Esophagus squamous epithelium (tissue), 5 donors: Measurements from ENCODE around the gene CENPN. TPM values are rescaled to one million over a fixed set of nuclear protein-coding genes. Genes with fewer than 3 reads are reported as not detected.

Experiments used
- DNase-seq: peaks from one replicate; lab custom pipeline; 2025; lab: John Stamatoyannopoulos, UW
- H3K27ac ChIP-seq, 4 donors: fragments of 200-600 bp; sonication (generic); one replicate each; pipeline ENCODE4 v1.5.1; 2016 to 2019; ENCODE audit warnings: mild to moderate bottlenecking in 1 of 4
- H3K27me3 ChIP-seq, 4 donors: fragments of 200-600 bp; sonication (generic); 1 replicate in 3 of 4; 2 replicates in 1 of 4; pipeline versions ENCODE4 v1.5.1 to v1.6.0; 2017 to 2021; ENCODE audit warnings: antibody characterized with exemption in 1 of 4
- H3K36me3 ChIP-seq, 3 donors: fragments of 200-600 bp; sonication (generic); one replicate each; pipeline ENCODE4 v1.5.1; 2016 to 2019
- H3K4me1 ChIP-seq, 3 donors: fragments of 200-600 bp; sonication (generic); one replicate each; pipeline ENCODE4 v1.5.1; 2017 to 2019
- H3K4me3 ChIP-seq, 4 donors: fragments of 200-600 bp; sonication (generic); 1 replicate in 3 of 4; 2 replicates in 1 of 4; pipeline ENCODE4 v1.5.1; 2016 to 2019; ENCODE audit warnings: mild to moderate bottlenecking in 2 of 4, moderate library complexity in 1 of 4
- H3K9me3 ChIP-seq, 3 donors: fragments of 200-600 bp; sonication (generic); one replicate each; pipeline ENCODE4 v1.5.1; 2016 to 2019
- CTCF ChIP-seq, 6 experiments: fragments of 450-650 bp in 4 of 6; fragments of 200-600 bp in 2 of 6; sonication (generic) in 2 of 6; IDR thresholded peaks; one replicate each; pipeline ENCODE4 v1.5.1; 2016 to 2019; ENCODE audit warnings: antibody characterized with exemption in 6 of 6, mild to moderate bottlenecking in 4 of 6, moderate library complexity in 4 of 6
- POLR2A ChIP-seq, 4 donors: fragments of 450-650 bp; IDR thresholded peaks; one replicate each; pipeline ENCODE4 v1.6.1; 2017; ENCODE audit warnings: antibody characterized with exemption in 4 of 4, mild to moderate bottlenecking in 4 of 4, moderate library complexity in 3 of 4
- WGBS, 2 donors: methylation state at CpG; one replicate each; pipeline ENCODE4 v1.1.5; 2018; 5-methylcytosine and 5-hydroxymethylcytosine counted together
- intact Hi-C: fragments of 100-400 bp; cut with DNase I; formaldehyde crosslinking; loops from one replicate; pipeline ENCODE4 v1.15.0; 2022
- total RNA-seq, 4 donors: library from RNA; depleted of rRNA; stranded (reverse); fragments of >200 nt; gene quantifications; one replicate each; pipeline ENCODE4 v1.1.0, GENCODE V29; 2016
- donor health status: DM: yes; HTN: yes; CAD: no.

CENPN gene
- total RNA-seq, 4 donors from 2014 or later: 5.3 to 20.4 (median 16.1) TPM

GRCh38 chr16:80973991-80974390, 33.0 kb upstream of the CENPN start:
- no peak for TF ChIP-seq POLR2A (IDR thresholded peaks at IDR 0.05)
- TF ChIP-seq CTCF (IDR thresholded peaks at IDR 0.05): no peak
- WGBS, 2 donors: 79 to 81% methylated on average over 3 of the region's 4 CpGs
- DNase-seq: no peak
- H3K4me1 ChIP-seq: peaks cover 0 to 4% (median 0%) of the 10 kb centered on the region in 3 donors
- peaks cover 0 to 52% (median 0%) of the 10 kb centered on the region in 3 donors for H3K36me3 ChIP-seq
- H3K27me3 ChIP-seq: no peaks in the 10 kb centered on the region
- H3K27ac ChIP-seq: no peak overlapping the region
- H3K9me3 ChIP-seq: no peaks in the 10 kb centered on the region
- no peak overlapping the region for H3K4me3 ChIP-seq
- intact Hi-C loops: no loop called here

GRCh38 chr16:80974649-80975376, 32.2 kb upstream of the CENPN start:
- intact Hi-C loops: no loop called here
- no peak for TF ChIP-seq POLR2A (IDR thresholded peaks at IDR 0.05)
- TF ChIP-seq CTCF (IDR thresholded peaks at IDR 0.05): peak in 3 of 6 experiments; percentile 13 to 45 (median 16)
- no peak overlapping the region for H3K27ac ChIP-seq
- WGBS, 2 donors: 90 to 99% methylated on average over 4 to 6 of the region's 6 CpGs
- no peak overlapping the region for H3K4me3 ChIP-seq
- no peaks in the 10 kb centered on the region for H3K27me3 ChIP-seq
- H3K36me3 ChIP-seq: peaks cover 0 to 60% (median 0%) of the 10 kb centered on the region in 3 donors
- DNase-seq: no peak
- H3K9me3 ChIP-seq: no peaks in the 10 kb centered on the region
- peaks cover 0 to 4% (median 0%) of the 10 kb centered on the region in 3 donors for H3K4me1 ChIP-seq

GRCh38 chr16:80976946-80977345, 30.1 kb upstream of the CENPN start:
- no peak for DNase-seq
- Histone ChIP-seq H3K27me3 (no peaks in the 10 kb centered on the region), H3K4me3 (no peak overlapping the region), H3K4me1 (peaks cover 0 to 4% (median 0%) of the 10 kb centered on the region in 3 donors), H3K36me3 (peaks cover 0 to 60% (median 0%) of the 10 kb centered on the region in 3 donors), H3K27ac (no peak overlapping the region), H3K9me3 (no peaks in the 10 kb centered on the region)
- intact Hi-C loops: no loop called here
- 84 to 95% methylated on average over 1 of the region's 1 CpG for WGBS, 2 donors
- TF ChIP-seq POLR2A (IDR thresholded peaks at IDR 0.05): no peak
- no peak for TF ChIP-seq CTCF (IDR thresholded peaks at IDR 0.05)

GRCh38 chr16:80981103-80981502, 25.9 kb upstream of the CENPN start:
- intact Hi-C loops: no loop called here
- no peak for TF ChIP-seq POLR2A (IDR thresholded peaks at IDR 0.05)
- no peak for TF ChIP-seq CTCF (IDR thresholded peaks at IDR 0.05)
- no peaks in the 10 kb centered on the region for H3K9me3 ChIP-seq

GRCh38 chr16:80982646-80983045, 24.4 kb upstream of the CENPN start:
- no peak overlapping the region for H3K27ac ChIP-seq
- DNase-seq: no peak
- TF ChIP-seq POLR2A (IDR thresholded peaks at IDR 0.05) (no peak), CTCF (IDR thresholded peaks at IDR 0.05) (no peak)
- no peak overlapping the region for H3K4me3 ChIP-seq
- H3K9me3 ChIP-seq: no peaks in the 10 kb centered on the region
- peaks cover 0 to 27% (median 0%) of the 10 kb centered on the region in 3 donors for H3K36me3 ChIP-seq
- no peaks in the 10 kb centered on the region for H3K4me1 ChIP-seq
- intact Hi-C loops: no loop called here
- 71 to 72% methylated on average over 4 of the region's 4 CpGs for WGBS, 2 donors
- no peaks in the 10 kb centered on the region for H3K27me3 ChIP-seq

More at GRCh38 chr16:80981103-80981502, 25.9 kb upstream of the CENPN start:
- no peaks in the 10 kb centered on the region for H3K4me1 ChIP-seq
- no peak overlapping the region for H3K4me3 ChIP-seq
- no peak for DNase-seq
- H3K27me3 ChIP-seq: no peaks in the 10 kb centered on the region
- peaks cover 0 to 31% (median 0%) of the 10 kb centered on the region in 3 donors for H3K36me3 ChIP-seq
- H3K27ac ChIP-seq: no peak overlapping the region
